ENCODE measurements around the gene L3MBTL4. TPM values are rescaled to one million over a fixed set of nuclear protein-coding genes. Genes with fewer than 3 reads are reported as not detected.

Gene L3MBTL4
- total RNA-seq, 2 experiments from 2014 or later: 0.19 to 0.47 TPM

DNA sequence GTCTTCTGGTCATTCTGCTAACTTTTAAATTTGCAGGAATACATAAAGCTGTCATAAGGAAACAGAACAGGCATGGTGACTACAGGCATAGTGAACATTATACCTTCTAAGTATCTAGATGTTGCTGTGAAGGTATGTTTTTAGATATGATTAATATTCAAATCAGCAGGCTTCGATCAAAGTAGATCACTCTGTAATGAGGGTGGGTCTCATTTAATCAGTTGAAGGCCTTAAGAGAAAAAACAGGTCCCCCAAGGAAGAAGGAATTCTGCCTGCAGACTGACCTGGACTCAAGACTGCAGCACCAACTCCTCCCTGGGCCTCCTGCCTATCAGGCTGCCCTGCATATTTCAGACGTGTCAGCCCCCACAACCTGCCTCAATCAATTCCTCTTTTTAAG, 104.0 kb downstream of the L3MBTL4 start:
- TF ChIP-seq CTCF (IDR thresholded peaks at IDR 0.05): no peak
- Histone ChIP-seq H3K4me3 (ENCODE audit: low read length) (no peak overlapping the region), H3K36me3 (ENCODE audit: insufficient read depth, low read length) (no peaks in the 10 kb centered on the region), H3K27ac (ENCODE audit: low read depth in 1 of 2, low read length in 2 of 2) (no peak overlapping the region), H3K4me1 (ENCODE audit: insufficient read depth, low read length) (no peaks in the 10 kb centered on the region), H3K27me3 (ENCODE audit: control insufficient read depth in 1 of 2, insufficient read depth in 2 of 2, low read length in 2 of 2) (no peaks in the 10 kb centered on the region), H3K9me3 (ENCODE audit: control insufficient read depth in 1 of 2, insufficient read depth in 1 of 2, low read length in 2 of 2) (peaks cover 0 to 3% of the 10 kb centered on the region in 2 experiments)
- no peak for DNase-seq
- Mint-ChIP-seq H3K4me1 (ENCODE audit: low read depth) (no peaks in the 10 kb centered on the region), H3K9me3 (no peaks in the 10 kb centered on the region), H3K36me3 (ENCODE audit: low read depth) (no peaks in the 10 kb centered on the region), H3K27ac (no peak overlapping the region), H3K4me3 (no peak overlapping the region), H3K27me3 (no peaks in the 10 kb centered on the region)
- ChIA-PET CTCF (no interaction called here), POLR2A (no interaction called here)
- no peak for ATAC-seq (ENCODE audit: poor library complexity)
- intact Hi-C loops (cut with DNase I, micrococcal nuclease): no loop called here

GRCh38 chr18:6297875-6298274, 116.8 kb downstream of the L3MBTL4 start:
- no peaks in the 10 kb centered on the region for H3K4me1 ChIP-seq (ENCODE audit: insufficient read depth, low read length)
- H3K27me3 Mint-ChIP-seq: no peaks in the 10 kb centered on the region
- H3K4me3 ChIP-seq (ENCODE audit: low read length): no peak overlapping the region
- DNase-seq: no peak
- no peaks in the 10 kb centered on the region for H3K27me3 ChIP-seq (ENCODE audit: control insufficient read depth in 1 of 2, insufficient read depth in 2 of 2, low read length in 2 of 2)
- no peaks in the 10 kb centered on the region for H3K36me3 ChIP-seq (ENCODE audit: insufficient read depth, low read length)
- TF ChIP-seq CTCF (IDR thresholded peaks at IDR 0.05): no peak
- H3K9me3 ChIP-seq (ENCODE audit: control insufficient read depth in 1 of 2, insufficient read depth in 1 of 2, low read length in 2 of 2): no peaks in the 10 kb centered on the region
- CTCF ChIA-PET: no interaction called here
- H3K27ac ChIP-seq (ENCODE audit: low read depth in 1 of 2, low read length in 2 of 2): no peak overlapping the region
- no peaks in the 10 kb centered on the region for H3K36me3 Mint-ChIP-seq (ENCODE audit: low read depth)
- H3K4me3 Mint-ChIP-seq: no peak overlapping the region
- no peaks in the 10 kb centered on the region for H3K9me3 Mint-ChIP-seq
- intact Hi-C loops (cut with DNase I, micrococcal nuclease): no loop called here
- POLR2A ChIA-PET: no interaction called here
- H3K4me1 Mint-ChIP-seq (ENCODE audit: low read depth): no peaks in the 10 kb centered on the region
- ATAC-seq (ENCODE audit: poor library complexity): no peak
- no peak overlapping the region for H3K27ac Mint-ChIP-seq

DNA sequence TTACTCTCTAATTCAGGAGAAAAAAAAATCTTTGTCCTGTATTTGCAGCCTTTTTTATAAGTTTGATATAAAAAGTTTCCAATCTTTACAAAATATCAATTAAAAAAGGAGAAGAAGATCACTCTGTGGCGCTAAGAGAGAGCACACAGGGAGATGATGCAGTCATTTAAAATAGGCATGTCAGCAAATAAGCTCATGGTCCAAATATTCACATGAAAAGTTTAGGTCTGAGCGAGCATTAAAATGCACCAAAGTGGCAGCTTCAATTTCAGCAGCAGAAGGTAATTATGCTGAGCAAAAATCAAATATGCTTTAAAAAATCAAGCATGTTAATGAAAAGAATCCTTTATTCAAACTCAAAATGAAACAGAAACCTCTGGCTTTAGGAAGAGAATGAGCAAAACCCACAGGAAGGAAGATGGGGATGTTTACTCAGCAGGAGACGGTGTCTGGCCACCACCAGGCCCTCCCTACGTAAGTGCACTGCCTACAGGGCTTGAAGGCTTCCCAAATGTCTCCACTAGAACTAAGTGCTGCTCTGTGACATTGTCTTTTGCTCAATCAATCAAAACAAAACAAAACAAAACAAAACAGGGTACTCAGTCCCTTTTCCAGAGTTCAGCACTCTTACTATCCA, 120.4 kb downstream of the L3MBTL4 start:
- H3K4me3 ChIP-seq (ENCODE audit: low read length): no peak overlapping the region
- no peaks in the 10 kb centered on the region for H3K27me3 ChIP-seq (ENCODE audit: control insufficient read depth in 1 of 2, insufficient read depth in 2 of 2, low read length in 2 of 2)
- Mint-ChIP-seq H3K4me3 (no peak overlapping the region), H3K27ac (no peak overlapping the region), H3K36me3 (ENCODE audit: low read depth) (no peaks in the 10 kb centered on the region), H3K9me3 (no peaks in the 10 kb centered on the region), H3K27me3 (no peaks in the 10 kb centered on the region), H3K4me1 (ENCODE audit: low read depth) (no peaks in the 10 kb centered on the region)
- no peaks in the 10 kb centered on the region for H3K9me3 ChIP-seq (ENCODE audit: control insufficient read depth in 1 of 2, insufficient read depth in 1 of 2, low read length in 2 of 2)
- ATAC-seq (ENCODE audit: poor library complexity) (no peak), DNase-seq (peak in 2 of 14 experiments; percentile 1 to 11)
- H3K27ac ChIP-seq (ENCODE audit: low read depth in 1 of 2, low read length in 2 of 2): no peak overlapping the region
- intact Hi-C loops (cut with DNase I, micrococcal nuclease): no loop called here
- ChIA-PET POLR2A (no interaction called here), CTCF (no interaction called here)
- H3K4me1 ChIP-seq (ENCODE audit: insufficient read depth, low read length): no peaks in the 10 kb centered on the region
- no peak for TF ChIP-seq CTCF (IDR thresholded peaks at IDR 0.05)
- H3K36me3 ChIP-seq (ENCODE audit: insufficient read depth, low read length): no peaks in the 10 kb centered on the region
